HG03354 (cell line): ENCODE results near the gene SYNE1.
A peak's percentile ranks its signal among the peaks of the same experiment; 100 is the strongest.
"Not testable (repeated sequence)": the region's sequence is repeated elsewhere in the genome, so short reads cannot be mapped to it uniquely, and the experiment has no call there.

Experiments used
- ATAC-seq: cut with Tn5 transposase; IDR thresholded peaks from one replicate; pipeline ENCODE4 v1.9.1; 2021; ENCODE audit warnings: mild to moderate bottlenecking; ENCODE audit not compliant: unreplicated experiment, poor library complexity, severe bottlenecking

SYNE1 gene

GRCh38 chr6:152173321-152173720 lies 463.8 kb downstream of the SYNE1 start:
- no peak for ATAC-seq

- ATAC-seq = peak; percentile 96
Observed at GRCh38 chr6:152170702-152171667, 466.2 kb downstream of the SYNE1 start.

GRCh38 chr6:152170313-152170701 lies 466.9 kb downstream of the SYNE1 start:
- ATAC-seq = no peak

GRCh38 chr6:152167641-152168603 lies 469.2 kb downstream of the SYNE1 start:
- no peak for ATAC-seq

GRCh38 chr6:152166897-152167296 lies 470.3 kb downstream of the SYNE1 start:
- ATAC-seq = no peak

GRCh38 chr6:152166497-152166896 lies 470.7 kb downstream of the SYNE1 start:
- no peak for ATAC-seq

GRCh38 chr6:152164957-152165356 lies 472.2 kb downstream of the SYNE1 start:
- no peak for ATAC-seq

GRCh38 chr6:152161501-152161900 lies 475.7 kb downstream of the SYNE1 start:
- no peak for ATAC-seq

GRCh38 chr6:152160346-152160745 lies 476.8 kb downstream of the SYNE1 start:
- peak; percentile 89 for ATAC-seq

- ATAC-seq = no peak
Observed at GRCh38 chr6:152155792-152156191, 481.4 kb downstream of the SYNE1 start.

GRCh38 chr6:152154559-152155356 lies 482.4 kb downstream of the SYNE1 start:
- no peak for ATAC-seq

GRCh38 chr6:152151920-152152319 lies 485.2 kb downstream of the SYNE1 start:
- ATAC-seq = no peak

- ATAC-seq = no peak
Observed at GRCh38 chr6:152150196-152150595, 487.0 kb downstream of the SYNE1 start.

GRCh38 chr6:152148412-152148811 lies 488.8 kb downstream of the SYNE1 start:
- no peak for ATAC-seq

GRCh38 chr6:152147269-152147668 lies 489.9 kb downstream of the SYNE1 start:
- no peak for ATAC-seq

GRCh38 chr6:152146385-152146784 lies 490.8 kb downstream of the SYNE1 start:
- no peak for ATAC-seq

- ATAC-seq = no peak
Observed at GRCh38 chr6:152143359-152143758, 493.8 kb downstream of the SYNE1 start.

GRCh38 chr6:152142105-152142504 lies 495.1 kb downstream of the SYNE1 start:
- no peak for ATAC-seq

GRCh38 chr6:152138344-152138743 lies 498.8 kb downstream of the SYNE1 start:
- ATAC-seq = not testable (repeated sequence)

GRCh38 chr6:152136449-152136825 lies 500.7 kb downstream of the SYNE1 start:
- no peak for ATAC-seq
